T-cell (primary cell): ENCODE data around the gene MAFB. TPM values are rescaled to one million over a fixed set of nuclear protein-coding genes. Genes with fewer than 3 reads are reported as not detected.
A peak's percentile ranks its signal among the peaks of the same experiment; 100 is the strongest.

Experiments used
- ATAC-seq, 4 experiments: fragments of 200-7000 bp in 3 of 4; fragments of 150-1000 bp in 1 of 4; cut with Tn5 transposase; replicated peaks in 1 of 4; 1 replicate in 3 of 4; 2 replicates in 1 of 4; pipeline ENCODE4 v1.10.0; 2021; ENCODE audit warnings: moderate library complexity in 3 of 4, mild to moderate bottlenecking in 2 of 4, moderate number of reproducible peaks in 1 of 4
- CTCF ChIA-PET, 2 donors: fragments of 300-600 bp; sonication (Branson Sonifier 250); formaldehyde crosslinking; loops; one replicate each; lab custom pipeline; 2022; ENCODE audit warnings: antibody characterized with exemption in 2 of 2; lab: Charles Lee
- POLR2A ChIA-PET, 2 donors: fragments of 300-600 bp; sonication (Branson Sonifier 250); formaldehyde crosslinking; loops; one replicate each; lab custom pipeline; 2022; ENCODE audit warnings: antibody characterized with exemption in 2 of 2; lab: Charles Lee
- DNase-seq, 35 experiments: peaks; one replicate each; pipeline versions ENCODE4 v3.0.0 to v3.0.0-alpha.2; 2013 to 2023
- H3K27ac ChIP-seq: one replicate; pipeline ENCODE4 v1.5.1; 2013; ENCODE audit warnings: low read length
- H3K27me3 ChIP-seq, 2 experiments: replicated peaks in 1 of 2; 1 replicate in 1 of 2; 2 replicates in 1 of 2; pipeline versions ENCODE4 v1.6.1 to v1.7.0; 2013; ENCODE audit warnings: low read length in 1 of 2, mixed read lengths in 1 of 2; ENCODE audit not compliant: control insufficient read depth in 2 of 2, insufficient read depth in 2 of 2; ENCODE audit errors: extremely low read depth in 1 of 2
- H3K36me3 ChIP-seq, 2 donors: 1 replicate in 1 of 2; 2 replicates in 1 of 2; pipeline versions ENCODE4 v1.6.1 to v1.7.0; 2013; ENCODE audit warnings: low read length in 1 of 2; ENCODE audit not compliant: control insufficient read depth in 2 of 2, insufficient read depth in 1 of 2; ENCODE audit errors: extremely low read depth in 1 of 2
- H3K4me1 ChIP-seq, 2 experiments: 1 replicate in 1 of 2; 2 replicates in 1 of 2; pipeline versions ENCODE4 v1.6.1 to v1.7.0; 2013; ENCODE audit warnings: low read length in 2 of 2, mixed read lengths in 1 of 2; ENCODE audit not compliant: insufficient read depth in 2 of 2, control insufficient read depth in 1 of 2; ENCODE audit errors: extremely low read depth in 1 of 2
- H3K4me3 ChIP-seq, 2 donors: 1 replicate in 1 of 2; 2 replicates in 1 of 2; pipeline versions ENCODE4 v1.5.1 to v1.7.0; 2013; ENCODE audit warnings: mild to moderate bottlenecking in 2 of 2, low read length in 1 of 2, moderate library complexity in 1 of 2; ENCODE audit not compliant: control insufficient read depth in 1 of 2; ENCODE audit errors: extremely low read depth in 1 of 2
- H3K9me3 ChIP-seq: 2 replicates; pipeline ENCODE4 v1.7.0; 2013
- H3K27ac Mint-ChIP-seq, 2 donors: one replicate each; pipeline ENCODE4 v1.8.0; 2020 to 2021; ENCODE audit warnings: mild to moderate bottlenecking in 2 of 2, mixed read lengths in 2 of 2
- H3K27me3 Mint-ChIP-seq, 2 donors: one replicate each; pipeline ENCODE4 v1.8.0; 2021 to 2022; ENCODE audit warnings: mixed read lengths in 2 of 2
- H3K36me3 Mint-ChIP-seq: one replicate; pipeline ENCODE4 v1.8.0; 2021; ENCODE audit warnings: mixed read lengths
- H3K4me1 Mint-ChIP-seq, 3 donors: one replicate each; pipeline ENCODE4 v1.8.0; 2020 to 2022; ENCODE audit warnings: mixed read lengths in 3 of 3, mild to moderate bottlenecking in 1 of 3
- H3K4me3 Mint-ChIP-seq, 3 donors: one replicate each; pipeline ENCODE4 v1.8.0; 2020 to 2022; ENCODE audit warnings: mild to moderate bottlenecking in 3 of 3, mixed read lengths in 3 of 3, moderate library complexity in 3 of 3
- H3K9me3 Mint-ChIP-seq, 3 donors: one replicate each; pipeline ENCODE4 v1.8.0; 2020 to 2022; ENCODE audit warnings: mixed read lengths in 3 of 3
- WGBS: methylation state at CpG from one replicate; pipeline ENCODE4 v1.1.5; 2013; ENCODE audit warnings: missing lambda C conversion rate; ENCODE audit not compliant: insufficient coverage; 5-methylcytosine and 5-hydroxymethylcytosine counted together
- total RNA-seq, 35 experiments: library from RNA in 6 of 35; stranded (reverse) in 6 of 35; fragments of 120-200 nt in 1 of 35; gene quantifications; one replicate each; pipeline versions ENCODE4 v1.2.1 to v1.2.4 and lab custom pipeline; 2013 to 2026

Gene MAFB
- total RNA-seq, 5 donors from 2014 or later (not counting 1 experiment from before 2014, with no cell fraction given) = 0.23 to 0.56 (median 0.32) TPM

GRCh38 chr20:40698281-40698680 is 9.2 kb upstream of the MAFB start:
- 71% methylated on average over 1 of the region's 1 CpG for WGBS
- no peaks in the 10 kb centered on the region for H3K36me3 Mint-ChIP-seq
- no peaks in the 10 kb centered on the region for H3K36me3 ChIP-seq
- H3K27ac ChIP-seq = no peak overlapping the region
- ATAC-seq = no peak
- no peaks in the 10 kb centered on the region for H3K4me1 ChIP-seq
- CTCF ChIA-PET = no interaction called here
- peaks cover 8 to 22% of the 10 kb centered on the region in 2 experiments for H3K27me3 ChIP-seq
- H3K27ac Mint-ChIP-seq = no peak overlapping the region
- peaks cover 31 to 44% of the 10 kb centered on the region in 2 donors for H3K27me3 Mint-ChIP-seq
- no peaks in the 10 kb centered on the region for H3K4me1 Mint-ChIP-seq
- no peak for DNase-seq
- no peaks in the 10 kb centered on the region for H3K9me3 Mint-ChIP-seq
- H3K4me3 ChIP-seq = no peak overlapping the region
- POLR2A ChIA-PET = no interaction called here
- no peak overlapping the region for H3K4me3 Mint-ChIP-seq
- no peaks in the 10 kb centered on the region for H3K9me3 ChIP-seq

DNA sequence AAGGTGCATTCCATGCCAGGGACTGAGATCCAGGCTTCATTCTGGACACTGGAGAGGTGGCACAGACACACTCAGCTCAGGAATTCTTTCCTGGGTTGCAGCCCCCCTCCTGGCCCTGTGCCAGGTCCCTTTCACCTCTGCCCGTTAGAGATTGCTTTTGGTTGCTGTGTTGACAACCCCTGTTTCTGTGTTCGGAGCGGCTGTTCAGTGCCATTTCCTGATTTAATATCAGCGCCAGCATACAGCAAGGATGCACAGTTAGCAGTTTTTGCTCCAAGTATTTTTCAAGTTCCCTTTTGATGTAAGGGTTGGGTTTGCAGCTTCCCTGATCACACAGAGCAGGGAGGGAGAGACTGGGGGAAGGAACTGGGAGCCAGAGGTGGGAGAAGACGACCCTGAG is 8.5 kb upstream of the MAFB start:
- peaks cover 8 to 29% of the 10 kb centered on the region in 2 experiments for H3K27me3 ChIP-seq
- 2% methylated on average over 5 of the region's 5 CpGs for WGBS
- no peak overlapping the region for H3K27ac ChIP-seq
- H3K27ac Mint-ChIP-seq = no peak overlapping the region
- no peak overlapping the region for H3K4me3 ChIP-seq
- no peak for ATAC-seq
- ChIA-PET POLR2A (no interaction called here), CTCF (no interaction called here)
- no peaks in the 10 kb centered on the region for H3K4me1 ChIP-seq
- no peaks in the 10 kb centered on the region for H3K36me3 Mint-ChIP-seq
- H3K36me3 ChIP-seq = no peaks in the 10 kb centered on the region
- peaks cover 0 to under 1% (median 0%) of the 10 kb centered on the region in 3 donors for H3K4me1 Mint-ChIP-seq
- no peak for DNase-seq
- H3K27me3 Mint-ChIP-seq = peaks cover 35 to 47% of the 10 kb centered on the region in 2 donors
- no peaks in the 10 kb centered on the region for H3K9me3 ChIP-seq
- no peak overlapping the region for H3K4me3 Mint-ChIP-seq
- no peaks in the 10 kb centered on the region for H3K9me3 Mint-ChIP-seq

- Histone ChIP-seq H3K27me3 (peaks cover 10 to 45% of the 10 kb centered on the region in 2 experiments), H3K27ac (no peak overlapping the region), H3K36me3 (no peaks in the 10 kb centered on the region), H3K4me1 (peaks cover 0 to 3% of the 10 kb centered on the region in 2 experiments), H3K4me3 (no peak overlapping the region), H3K9me3 (no peaks in the 10 kb centered on the region)
- CTCF ChIA-PET = no interaction called here
- H3K4me1 Mint-ChIP-seq = peaks cover under 1 to 10% (median 2%) of the 10 kb centered on the region in 3 donors
- DNase-seq = no peak
- H3K27me3 Mint-ChIP-seq = peaks cover 51 to 64% of the 10 kb centered on the region in 2 donors
- no peaks in the 10 kb centered on the region for H3K9me3 Mint-ChIP-seq
- H3K36me3 Mint-ChIP-seq = no peaks in the 10 kb centered on the region
- ATAC-seq = no peak
- no peak overlapping the region for H3K27ac Mint-ChIP-seq
- POLR2A ChIA-PET = no interaction called here
- H3K4me3 Mint-ChIP-seq = no peak overlapping the region
Observed at GRCh38 chr20:40695214-40695613, 6.2 kb upstream of the MAFB start.

DNA sequence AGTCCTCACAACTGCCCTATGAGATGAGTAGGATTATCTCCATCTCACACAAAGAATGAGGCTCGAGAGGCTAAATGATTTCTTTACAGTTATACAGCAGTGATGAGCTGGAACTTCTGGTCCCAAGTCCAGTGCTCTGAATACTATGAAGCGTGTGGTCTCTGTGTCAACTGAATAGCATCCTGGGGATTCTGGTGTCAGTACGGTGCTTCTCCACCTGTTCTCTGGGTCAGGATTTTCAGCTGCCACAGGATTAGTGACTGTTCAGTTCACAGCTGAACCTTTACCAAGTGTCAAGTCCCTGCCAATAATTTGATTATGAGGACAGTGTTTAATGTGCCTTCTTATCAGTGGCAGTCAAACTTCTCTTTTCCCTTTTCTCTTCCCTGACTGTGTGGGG is 5.2 kb upstream of the MAFB start:
- H3K36me3 Mint-ChIP-seq = no peaks in the 10 kb centered on the region
- H3K4me1 ChIP-seq = peaks cover 0 to 13% of the 10 kb centered on the region in 2 experiments
- H3K9me3 Mint-ChIP-seq = no peaks in the 10 kb centered on the region
- no peak overlapping the region for H3K27ac ChIP-seq
- H3K27me3 ChIP-seq = peaks cover 10 to 51% of the 10 kb centered on the region in 2 experiments
- CTCF ChIA-PET = no interaction called here
- H3K4me1 Mint-ChIP-seq = peaks cover 9 to 10% (median 9%) of the 10 kb centered on the region in 3 donors
- peaks cover 51 to 72% of the 10 kb centered on the region in 2 donors for H3K27me3 Mint-ChIP-seq
- H3K36me3 ChIP-seq = no peaks in the 10 kb centered on the region
- POLR2A ChIA-PET = no interaction called here
- H3K27ac Mint-ChIP-seq = no peak overlapping the region
- H3K9me3 ChIP-seq = no peaks in the 10 kb centered on the region
- no peak for DNase-seq
- no peak for ATAC-seq
- 85% methylated on average over 2 of the region's 3 CpGs for WGBS
- H3K4me3 Mint-ChIP-seq = no peak overlapping the region
- H3K4me3 ChIP-seq = no peak overlapping the region

DNA sequence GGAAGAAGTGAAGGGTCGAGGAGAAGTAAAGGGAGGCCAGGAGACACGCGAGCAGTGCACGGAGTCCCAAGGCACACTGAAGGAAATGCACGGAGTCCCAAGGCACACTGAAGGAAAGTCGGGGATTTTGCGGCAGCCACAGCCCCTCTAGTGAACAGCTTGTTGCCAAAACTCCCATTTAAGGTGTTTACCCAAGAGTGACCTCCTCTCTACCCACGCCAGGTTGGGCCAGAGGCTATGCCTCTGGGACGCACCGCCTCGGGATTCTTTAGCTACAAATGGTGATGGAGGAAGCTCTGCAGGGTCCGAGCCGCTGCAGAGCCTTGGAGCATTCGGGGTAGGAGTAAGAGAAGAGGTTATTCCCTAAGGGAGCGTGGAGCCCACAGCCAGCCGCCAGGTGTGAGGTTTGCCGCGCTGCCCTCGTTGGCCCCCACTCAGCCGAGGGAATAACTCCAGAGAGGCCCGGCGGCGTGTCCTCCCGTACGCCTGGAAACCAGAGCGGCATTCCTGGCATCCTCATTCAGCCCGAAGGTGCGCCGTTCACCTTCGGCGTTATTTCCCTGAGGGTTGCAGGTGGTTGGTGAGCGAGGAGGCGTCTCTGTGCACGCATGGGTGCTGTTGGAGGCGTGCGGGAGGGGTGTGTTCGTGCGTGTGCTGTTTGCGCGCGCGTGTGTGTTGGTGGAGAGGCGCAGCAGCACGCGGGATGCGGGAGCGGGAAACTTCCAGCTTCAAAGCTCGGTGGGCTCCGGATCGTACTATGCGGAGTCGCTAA is 3.4 kb upstream of the MAFB start:
- 11% methylated on average over 38 of the region's 52 CpGs for WGBS

DNA sequence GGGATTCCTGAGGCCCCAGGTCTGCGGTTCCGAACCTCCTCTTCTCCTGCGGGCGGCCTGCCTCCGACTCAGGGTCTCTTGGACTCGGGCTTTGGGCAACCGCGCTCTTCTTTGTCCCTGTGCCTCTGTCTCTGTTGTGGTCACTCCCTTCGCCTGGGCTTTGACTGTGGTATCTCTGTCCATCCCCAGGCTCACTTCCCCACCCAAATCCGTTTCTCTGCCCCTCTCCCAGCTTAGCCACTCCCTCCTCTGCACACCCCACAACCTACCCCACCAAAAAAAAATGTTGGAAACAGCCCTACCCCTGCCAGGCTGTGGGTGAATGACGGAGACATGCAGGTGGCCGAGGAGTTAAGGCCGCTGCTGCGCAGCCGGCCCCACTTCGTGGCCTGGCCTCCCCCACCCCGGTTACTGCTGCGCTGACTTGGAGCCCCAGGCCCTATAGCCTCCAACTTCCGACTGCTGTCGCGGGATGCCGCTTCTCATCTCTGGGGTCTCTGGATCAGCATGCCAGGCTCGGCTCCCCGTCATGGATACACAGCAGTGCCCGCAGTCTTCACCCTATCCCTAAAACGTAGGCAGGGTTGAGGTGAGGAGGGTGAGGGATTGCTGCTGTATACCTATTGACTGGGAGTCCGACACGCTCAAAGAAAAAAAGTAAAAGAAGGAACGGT is 2.7 kb upstream of the MAFB start:
- no peak for ATAC-seq
- Histone ChIP-seq H3K4me3 (no peak overlapping the region), H3K36me3 (no peaks in the 10 kb centered on the region), H3K27me3 (peaks cover 11 to 66% of the 10 kb centered on the region in 2 experiments), H3K9me3 (no peaks in the 10 kb centered on the region), H3K4me1 (peaks cover 2 to 24% of the 10 kb centered on the region in 2 experiments), H3K27ac (no peak overlapping the region)
- H3K36me3 Mint-ChIP-seq = no peaks in the 10 kb centered on the region
- H3K9me3 Mint-ChIP-seq = no peaks in the 10 kb centered on the region
- H3K27me3 Mint-ChIP-seq = peaks cover 52 to 87% of the 10 kb centered on the region in 2 donors
- CTCF ChIA-PET = no interaction called here
- no peak overlapping the region for H3K27ac Mint-ChIP-seq
- peak overlapping the region in 1 of 3 donors; percentile 58 for H3K4me3 Mint-ChIP-seq
- WGBS = 15% methylated on average over 21 of the region's 29 CpGs
- no peak for DNase-seq
- peaks cover 10 to 15% (median 13%) of the 10 kb centered on the region in 3 donors for H3K4me1 Mint-ChIP-seq
- POLR2A ChIA-PET = no interaction called here

More for the DNA sequence above, 3.4 kb upstream of the MAFB start:
- CTCF ChIA-PET = no interaction called here
- ATAC-seq = no peak
- H3K9me3 Mint-ChIP-seq = no peaks in the 10 kb centered on the region
- H3K4me1 Mint-ChIP-seq = peaks cover 10 to 15% (median 13%) of the 10 kb centered on the region in 3 donors
- Histone ChIP-seq H3K36me3 (no peaks in the 10 kb centered on the region), H3K27me3 (peaks cover 10 to 60% of the 10 kb centered on the region in 2 experiments), H3K4me3 (no peak overlapping the region), H3K9me3 (no peaks in the 10 kb centered on the region), H3K27ac (no peak overlapping the region), H3K4me1 (peaks cover 2 to 24% of the 10 kb centered on the region in 2 experiments)
- POLR2A ChIA-PET = no interaction called here
- peak overlapping the region in 1 of 3 donors; percentile 58 for H3K4me3 Mint-ChIP-seq
- H3K27me3 Mint-ChIP-seq = peaks cover 47 to 83% of the 10 kb centered on the region in 2 donors
- DNase-seq = no peak
- no peak overlapping the region for H3K27ac Mint-ChIP-seq
- H3K36me3 Mint-ChIP-seq = no peaks in the 10 kb centered on the region
